DOHH2 (cell line): ENCODE results near the gene PRMT2.

Source experiments
- CTCF ChIP-seq: fragments of 200-600 bp; sonication (generic); IDR thresholded peaks from one replicate; pipeline ENCODE4 v1.5.1; 2014; ENCODE audit warnings: antibody characterized with exemption, mild to moderate bottlenecking, low read depth, low read length; ENCODE audit not compliant: poor library complexity, severe bottlenecking
- EZH2phosphoT487 ChIP-seq: fragments of 200-600 bp; sonication (generic); IDR thresholded peaks from 2 replicates; pipeline ENCODE4 v1.6.1; 2017; ENCODE audit warnings: borderline replicate concordance, mild to moderate bottlenecking, antibody characterized with exemption, low read length, moderate library complexity, mixed read lengths

DNA sequence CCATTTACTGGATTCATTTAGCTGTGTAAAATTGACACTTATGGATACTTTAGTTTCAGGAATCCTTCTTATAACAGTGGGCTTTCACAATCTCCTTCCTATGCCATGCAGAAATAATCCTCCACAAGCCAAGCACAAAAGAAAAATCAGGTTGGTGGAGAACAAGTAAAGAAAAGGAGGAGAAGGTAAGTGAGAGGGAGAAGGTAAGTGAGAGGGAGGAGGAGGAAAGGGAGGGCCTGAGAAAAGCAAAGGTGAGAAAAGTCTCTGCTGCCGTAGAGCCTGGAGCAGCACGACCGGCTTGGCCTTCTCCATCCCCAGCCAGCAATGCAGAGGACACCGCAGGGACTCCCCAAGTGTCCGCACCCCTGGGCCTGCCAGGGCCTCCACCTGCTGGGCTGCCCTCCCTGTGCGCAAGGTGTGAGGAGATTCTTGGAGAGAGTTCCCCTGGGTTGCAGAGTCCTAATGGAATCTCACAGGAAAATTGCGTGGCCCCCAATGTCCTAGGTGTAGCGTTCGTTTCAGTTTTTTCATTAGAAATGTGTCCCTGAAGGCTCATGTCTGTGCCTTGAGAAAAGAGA lies 39.0 kb downstream of the PRMT2 start:
- TF ChIP-seq CTCF (no peak), EZH2phosphoT487 (no peak)
